ENCODE data around the gene CCDC50. TPM values are rescaled to one million over a fixed set of nuclear protein-coding genes. Genes with fewer than 3 reads are reported as not detected.

Gene CCDC50
- total and polyA plus RNA-seq, 7 donors = 20.8 to 128 (median 103) TPM

GRCh38 chr3:191355406-191355805 lies 26.2 kb downstream of the CCDC50 start:
- H3K27ac ChIP-seq = peak overlapping the region in 2 of 4 donors; percentile 70 to 77
- 86 to 94% methylated on average over 4 of the region's 4 CpGs for WGBS, 2 donors
- H3K9me3 ChIP-seq = no peaks in the 10 kb centered on the region
- intact Hi-C loops (cut with DNase I) = no loop called here
- peaks cover under 1 to 69% (median 62%) of the 10 kb centered on the region in 4 donors for H3K4me1 ChIP-seq
- H3K36me3 ChIP-seq = peaks cover 0 to 25% (median 0%) of the 10 kb centered on the region in 4 donors
- TF ChIP-seq, protein P1, sequence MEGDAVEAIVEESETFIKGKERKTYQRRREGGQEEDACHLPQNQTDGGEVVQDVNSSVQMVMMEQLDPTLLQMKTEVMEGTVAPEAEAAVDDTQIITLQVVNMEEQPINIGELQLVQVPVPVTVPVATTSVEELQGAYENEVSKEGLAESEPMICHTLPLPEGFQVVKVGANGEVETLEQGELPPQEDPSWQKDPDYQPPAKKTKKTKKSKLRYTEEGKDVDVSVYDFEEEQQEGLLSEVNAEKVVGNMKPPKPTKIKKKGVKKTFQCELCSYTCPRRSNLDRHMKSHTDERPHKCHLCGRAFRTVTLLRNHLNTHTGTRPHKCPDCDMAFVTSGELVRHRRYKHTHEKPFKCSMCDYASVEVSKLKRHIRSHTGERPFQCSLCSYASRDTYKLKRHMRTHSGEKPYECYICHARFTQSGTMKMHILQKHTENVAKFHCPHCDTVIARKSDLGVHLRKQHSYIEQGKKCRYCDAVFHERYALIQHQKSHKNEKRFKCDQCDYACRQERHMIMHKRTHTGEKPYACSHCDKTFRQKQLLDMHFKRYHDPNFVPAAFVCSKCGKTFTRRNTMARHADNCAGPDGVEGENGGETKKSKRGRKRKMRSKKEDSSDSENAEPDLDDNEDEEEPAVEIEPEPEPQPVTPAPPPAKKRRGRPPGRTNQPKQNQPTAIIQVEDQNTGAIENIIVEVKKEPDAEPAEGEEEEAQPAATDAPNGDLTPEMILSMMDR (IDR thresholded peaks at IDR 0.05) = no peak
- no peak for TF ChIP-seq POLR2A (IDR thresholded peaks at IDR 0.05)
- TF ChIP-seq EP300 (IDR thresholded peaks at IDR 0.05) = no peak
- TF ChIP-seq POLR2AphosphoS5 (IDR thresholded peaks at IDR 0.05) = no peak
- DNase-seq = no peak
- no peak overlapping the region for H3K4me3 ChIP-seq
- no peaks in the 10 kb centered on the region for H3K27me3 ChIP-seq

DNA sequence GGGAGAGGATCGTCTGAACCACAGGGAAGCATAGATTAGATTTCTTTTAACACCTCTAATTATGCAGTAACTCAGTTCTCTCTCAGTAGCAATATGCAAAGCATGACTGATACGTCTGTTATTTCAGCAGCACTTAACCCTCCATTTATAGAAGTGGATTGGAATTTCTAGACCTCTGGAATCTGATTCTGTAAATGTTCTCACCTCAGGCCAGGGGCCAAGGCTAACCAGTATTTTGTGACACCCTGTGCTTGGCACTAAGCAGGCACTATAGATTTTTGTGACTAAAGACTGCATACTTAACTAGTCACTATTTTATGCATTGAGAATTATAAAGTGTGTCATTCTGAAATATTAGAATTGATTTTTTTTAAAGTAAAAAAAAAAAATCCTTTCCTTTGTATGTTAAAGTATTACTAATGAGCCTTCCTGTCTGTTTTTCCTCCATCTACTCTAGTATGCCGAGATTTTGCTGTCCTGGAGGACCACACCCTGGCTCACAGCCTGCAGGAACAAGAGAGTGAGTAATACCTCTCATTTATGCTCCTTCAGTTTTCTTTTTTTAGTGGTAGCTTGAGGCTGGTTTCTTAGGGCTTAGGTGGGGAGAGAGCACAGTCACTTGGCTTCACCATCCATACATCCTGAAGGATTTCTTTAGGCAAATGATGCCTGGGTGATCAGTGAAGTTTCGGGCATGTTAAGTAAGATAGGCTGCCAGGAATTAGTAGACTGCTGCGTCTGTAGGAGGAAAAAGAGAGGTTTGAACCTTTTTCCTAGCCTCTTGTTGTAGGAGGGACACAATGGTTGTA lies 27.6 kb downstream of the CCDC50 start:
- no peak for DNase-seq
- WGBS, 2 donors = 56 to 74% methylated on average over 5 of the region's 5 CpGs

GRCh38 chr3:191357909-191358308 lies 28.7 kb downstream of the CCDC50 start:
- Histone ChIP-seq H3K9me3 (no peaks in the 10 kb centered on the region), H3K36me3 (peaks cover 0 to 48% (median 14%) of the 10 kb centered on the region in 4 donors), H3K4me3 (no peak overlapping the region), H3K27ac (peak overlapping the region in 2 of 4 donors; percentile 70 to 77), H3K4me1 (peaks cover 0 to 45% (median 40%) of the 10 kb centered on the region in 4 donors), H3K27me3 (no peaks in the 10 kb centered on the region)
- no peak for TF ChIP-seq POLR2AphosphoS5 (IDR thresholded peaks at IDR 0.05)
- TF ChIP-seq, protein P1 (IDR thresholded peaks at IDR 0.05) = no peak
- no peak for TF ChIP-seq EP300 (IDR thresholded peaks at IDR 0.05)
- TF ChIP-seq POLR2A (IDR thresholded peaks at IDR 0.05) = no peak
- intact Hi-C loops (cut with DNase I) = no loop called here
- no peak for DNase-seq
- 93% methylated on average over 6 of the region's 6 CpGs for WGBS, 2 donors

More for the DNA sequence above, 27.6 kb downstream of the CCDC50 start:
- no peak for TF ChIP-seq POLR2AphosphoS5 (IDR thresholded peaks at IDR 0.05)
- no peak for TF ChIP-seq POLR2A (IDR thresholded peaks at IDR 0.05)
- TF ChIP-seq, protein P1 (IDR thresholded peaks at IDR 0.05) = no peak
- TF ChIP-seq EP300 (IDR thresholded peaks at IDR 0.05) = no peak
- Histone ChIP-seq H3K27ac (peak overlapping the region; percentile 5 to 77 (median 56)), H3K36me3 (peaks cover 0 to 38% (median 9%) of the 10 kb centered on the region in 4 donors), H3K4me3 (no peak overlapping the region), H3K27me3 (no peaks in the 10 kb centered on the region), H3K9me3 (no peaks in the 10 kb centered on the region), H3K4me1 (peaks cover 0 to 54% (median 50%) of the 10 kb centered on the region in 4 donors)
- intact Hi-C loops (cut with DNase I) = no loop called here

DNA sequence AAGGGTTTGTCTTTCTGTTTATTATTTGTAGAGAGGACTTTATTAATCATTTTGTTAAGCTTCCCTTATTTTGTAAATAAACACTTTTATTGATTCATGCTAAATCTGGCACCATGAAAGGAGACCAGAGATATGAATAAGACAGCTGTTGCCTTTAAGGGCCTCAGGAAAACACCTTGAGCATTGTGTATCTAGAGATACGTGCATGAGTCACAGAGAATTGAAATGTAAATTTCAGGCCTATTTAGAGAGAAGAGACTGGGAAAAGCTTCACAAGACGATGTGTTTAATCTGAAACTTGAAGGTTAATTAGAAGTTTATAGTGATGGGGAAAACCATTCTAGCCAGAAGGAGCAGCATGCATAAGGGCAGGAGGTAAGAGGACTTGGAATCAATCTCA lies 29.7 kb downstream of the CCDC50 start:
- DNase-seq = no peak
- H3K4me3 ChIP-seq = no peak overlapping the region
- intact Hi-C loops (cut with DNase I) = no loop called here
- WGBS, 2 donors = 70 to 77% methylated on average over 2 of the region's 2 CpGs
- no peak overlapping the region for H3K27ac ChIP-seq
- TF ChIP-seq EP300 (IDR thresholded peaks at IDR 0.05) (no peak), POLR2A (IDR thresholded peaks at IDR 0.05) (no peak), POLR2AphosphoS5 (IDR thresholded peaks at IDR 0.05) (no peak)
- TF ChIP-seq, protein P1 (IDR thresholded peaks at IDR 0.05) = no peak
- H3K36me3 ChIP-seq = peaks cover 0 to 58% (median 16%) of the 10 kb centered on the region in 4 donors
- no peaks in the 10 kb centered on the region for H3K27me3 ChIP-seq
- H3K4me1 ChIP-seq = peaks cover 0 to 35% (median 30%) of the 10 kb centered on the region in 4 donors
- H3K9me3 ChIP-seq = no peaks in the 10 kb centered on the region
